ENCODE data around the gene CALR. TPM values are rescaled to one million over a fixed set of nuclear protein-coding genes. Genes with fewer than 3 reads are reported as not detected.

The CALR gene
- polyA plus RNA-seq, 1 donor (not counting 4 experiments of a cell fraction or from before 2014, with no cell fraction given): 899 TPM

GRCh38 chr19:12952488-12953137 is 14.2 kb downstream of the CALR start:
- peak overlapping the region; percentile 26 for H3K27ac ChIP-seq (ENCODE audit: control insufficient read depth, insufficient read depth, low read length)
- H3K9me1 ChIP-seq (ENCODE audit: control insufficient read depth, extremely low read depth, insufficient read depth, low read length): peaks cover 2% of the 10 kb centered on the region
- H4K20me1 ChIP-seq (ENCODE audit: control insufficient read depth, extremely low read depth, insufficient read depth, low read length): no peaks in the 10 kb centered on the region
- H3K79me2 ChIP-seq (ENCODE audit: control insufficient read depth, insufficient read depth, low read length): peaks cover 51% of the 10 kb centered on the region
- H3K27me3 ChIP-seq (ENCODE audit: control insufficient read depth, extremely low read depth, insufficient read depth, low read length): no peaks in the 10 kb centered on the region
- peaks cover 26% of the 10 kb centered on the region for H3K4me1 ChIP-seq (ENCODE audit: control insufficient read depth, extremely low read depth, insufficient read depth, low read length)
- no peak for FAIRE-seq
- peaks cover 39 to 48% of the 10 kb centered on the region in 2 experiments for H3K36me3 ChIP-seq (ENCODE audit: control insufficient read depth in 2 of 2, extremely low read depth in 1 of 2, insufficient read depth in 2 of 2, low read length in 2 of 2)
- no peak overlapping the region for H2AFZ ChIP-seq (ENCODE audit: control insufficient read depth, low read length)
- no peak overlapping the region for H3K4me3 ChIP-seq (ENCODE audit: control insufficient read depth in 2 of 3, extremely low read depth in 1 of 3, insufficient read depth in 2 of 3, low read depth in 1 of 3, low read length in 3 of 3)
- TF ChIP-seq, protein P1, sequence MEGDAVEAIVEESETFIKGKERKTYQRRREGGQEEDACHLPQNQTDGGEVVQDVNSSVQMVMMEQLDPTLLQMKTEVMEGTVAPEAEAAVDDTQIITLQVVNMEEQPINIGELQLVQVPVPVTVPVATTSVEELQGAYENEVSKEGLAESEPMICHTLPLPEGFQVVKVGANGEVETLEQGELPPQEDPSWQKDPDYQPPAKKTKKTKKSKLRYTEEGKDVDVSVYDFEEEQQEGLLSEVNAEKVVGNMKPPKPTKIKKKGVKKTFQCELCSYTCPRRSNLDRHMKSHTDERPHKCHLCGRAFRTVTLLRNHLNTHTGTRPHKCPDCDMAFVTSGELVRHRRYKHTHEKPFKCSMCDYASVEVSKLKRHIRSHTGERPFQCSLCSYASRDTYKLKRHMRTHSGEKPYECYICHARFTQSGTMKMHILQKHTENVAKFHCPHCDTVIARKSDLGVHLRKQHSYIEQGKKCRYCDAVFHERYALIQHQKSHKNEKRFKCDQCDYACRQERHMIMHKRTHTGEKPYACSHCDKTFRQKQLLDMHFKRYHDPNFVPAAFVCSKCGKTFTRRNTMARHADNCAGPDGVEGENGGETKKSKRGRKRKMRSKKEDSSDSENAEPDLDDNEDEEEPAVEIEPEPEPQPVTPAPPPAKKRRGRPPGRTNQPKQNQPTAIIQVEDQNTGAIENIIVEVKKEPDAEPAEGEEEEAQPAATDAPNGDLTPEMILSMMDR (optimal IDR thresholded peaks at IDR 0.05 in 1 of 3, IDR thresholded peaks at IDR 0.05 in 1 of 3, conservative IDR thresholded peaks at IDR 0.05 in 1 of 3; ENCODE audit: extremely low read depth in 1 of 3, insufficient read depth in 2 of 3, low read length in 3 of 3): no peak
- TF ChIP-seq EZH2 (IDR thresholded peaks at IDR 0.05; ENCODE audit: low read length): no peak
- H3K9me3 ChIP-seq (ENCODE audit: control insufficient read depth, low read depth, low read length): no peaks in the 10 kb centered on the region
- no peak for DNase-seq (ENCODE audit: low read depth, low spot score)
- no peak overlapping the region for H3K9ac ChIP-seq (ENCODE audit: control insufficient read depth, extremely low read depth, insufficient read depth, low read length)
- dilution Hi-C loops (cut with MboI; ENCODE audit: extremely low pct_ligation_motif_present, low sequenced_read_pairs): no loop called here
- H3K4me2 ChIP-seq (ENCODE audit: control insufficient read depth, extremely low read depth, insufficient read depth, low read depth, low read length): no peak overlapping the region

GRCh38 chr19:12953138-12953798 is 14.9 kb downstream of the CALR start:
- no peak for FAIRE-seq
- peaks cover 26% of the 10 kb centered on the region for H3K4me1 ChIP-seq (ENCODE audit: control insufficient read depth, extremely low read depth, insufficient read depth, low read length)
- dilution Hi-C loops (cut with MboI; ENCODE audit: extremely low pct_ligation_motif_present, low sequenced_read_pairs): no loop called here

More at GRCh38 chr19:12953138-12953798, 14.9 kb downstream of the CALR start:
- no peaks in the 10 kb centered on the region for H4K20me1 ChIP-seq (ENCODE audit: control insufficient read depth, extremely low read depth, insufficient read depth, low read length)
- no peak overlapping the region for H3K27ac ChIP-seq (ENCODE audit: control insufficient read depth, insufficient read depth, low read length)
- no peaks in the 10 kb centered on the region for H3K27me3 ChIP-seq (ENCODE audit: control insufficient read depth, extremely low read depth, insufficient read depth, low read length)
- no peak overlapping the region for H3K4me3 ChIP-seq (ENCODE audit: control insufficient read depth in 2 of 3, extremely low read depth in 1 of 3, insufficient read depth in 2 of 3, low read depth in 1 of 3, low read length in 3 of 3)
- no peak overlapping the region for H2AFZ ChIP-seq (ENCODE audit: control insufficient read depth, low read length)
- no peak for DNase-seq (ENCODE audit: low read depth, low spot score)
- H3K4me2 ChIP-seq (ENCODE audit: control insufficient read depth, extremely low read depth, insufficient read depth, low read depth, low read length): no peak overlapping the region
- peaks cover 46% of the 10 kb centered on the region for H3K79me2 ChIP-seq (ENCODE audit: control insufficient read depth, insufficient read depth, low read length)
- H3K9me3 ChIP-seq (ENCODE audit: control insufficient read depth, low read depth, low read length): no peaks in the 10 kb centered on the region
- peaks cover 2% of the 10 kb centered on the region for H3K9me1 ChIP-seq (ENCODE audit: control insufficient read depth, extremely low read depth, insufficient read depth, low read length)
- no peak for TF ChIP-seq EZH2 (IDR thresholded peaks at IDR 0.05; ENCODE audit: low read length)
- TF ChIP-seq, protein P1 (optimal IDR thresholded peaks at IDR 0.05 in 1 of 3, IDR thresholded peaks at IDR 0.05 in 1 of 3, conservative IDR thresholded peaks at IDR 0.05 in 1 of 3; ENCODE audit: extremely low read depth in 1 of 3, insufficient read depth in 2 of 3, low read length in 3 of 3): no peak
- no peak overlapping the region for H3K9ac ChIP-seq (ENCODE audit: control insufficient read depth, extremely low read depth, insufficient read depth, low read length)
- H3K36me3 ChIP-seq (ENCODE audit: control insufficient read depth in 2 of 2, extremely low read depth in 1 of 2, insufficient read depth in 2 of 2, low read length in 2 of 2): peaks cover 35 to 42% of the 10 kb centered on the region in 2 experiments

Measured in keratinocyte (primary cell).